AG04450 (cell line): ENCODE measurements around the gene NODAL. TPM values are rescaled to one million over a fixed set of nuclear protein-coding genes. Genes with fewer than 3 reads are reported as not detected.
A peak's percentile ranks its signal among the peaks of the same experiment; 100 is the strongest.

Source experiments
- CTCF ChIA-PET: fragments of 300-600, 350-600 bp; formaldehyde crosslinking; extraction: SDS; loops from one replicate; lab custom pipeline; 2022; ENCODE audit warnings: antibody characterized with exemption, inconsistent platforms; lab: Charles Lee
- POLR2A ChIA-PET: fragments of 350-600 bp; formaldehyde crosslinking; extraction: SDS; loops from one replicate; lab custom pipeline; 2021; ENCODE audit warnings: antibody characterized with exemption, inconsistent platforms; lab: Yijun Ruan, JAX
- DNase-seq: peaks from one replicate; pipeline ENCODE4 v3.0.0-alpha.2; 2011; ENCODE audit warnings: low read depth, low spot score
- H3K27ac ChIP-seq: one replicate; pipeline ENCODE4 v1.5.1; 2012; ENCODE audit warnings: low read depth, low read length, control low read depth
- H3K27me3 ChIP-seq: one replicate; pipeline ENCODE4 v1.6.0; 2012; ENCODE audit warnings: low read length; ENCODE audit not compliant: control insufficient read depth, insufficient read depth
- H3K4me3 ChIP-seq: 2 replicates; pipeline ENCODE4 v1.5.1; 2011; ENCODE audit warnings: mild to moderate bottlenecking, low read depth, low read length, control low read depth
- H3K9me3 ChIP-seq: 2 replicates; pipeline ENCODE4 v1.5.1; 2012; ENCODE audit warnings: low read length; ENCODE audit not compliant: control insufficient read depth, insufficient read depth
- polyA plus RNA-seq: library from polyadenylated mRNA; depleted of rRNA; stranded (reverse); fragments of >200 nt; gene quantifications from 2 replicates; pipeline ENCODE4 v1.2.3, GENCODE V29; 2011
- TF ChIP-seq, protein P1 (sequence below): IDR thresholded peaks from 2 replicates; pipeline ENCODE4 v1.5.1; 2011; ENCODE audit warnings: low read depth, low read length, control low read depth, inconsistent platforms

NODAL gene
- polyA plus RNA-seq, 1 experiment: not detected

DNA sequence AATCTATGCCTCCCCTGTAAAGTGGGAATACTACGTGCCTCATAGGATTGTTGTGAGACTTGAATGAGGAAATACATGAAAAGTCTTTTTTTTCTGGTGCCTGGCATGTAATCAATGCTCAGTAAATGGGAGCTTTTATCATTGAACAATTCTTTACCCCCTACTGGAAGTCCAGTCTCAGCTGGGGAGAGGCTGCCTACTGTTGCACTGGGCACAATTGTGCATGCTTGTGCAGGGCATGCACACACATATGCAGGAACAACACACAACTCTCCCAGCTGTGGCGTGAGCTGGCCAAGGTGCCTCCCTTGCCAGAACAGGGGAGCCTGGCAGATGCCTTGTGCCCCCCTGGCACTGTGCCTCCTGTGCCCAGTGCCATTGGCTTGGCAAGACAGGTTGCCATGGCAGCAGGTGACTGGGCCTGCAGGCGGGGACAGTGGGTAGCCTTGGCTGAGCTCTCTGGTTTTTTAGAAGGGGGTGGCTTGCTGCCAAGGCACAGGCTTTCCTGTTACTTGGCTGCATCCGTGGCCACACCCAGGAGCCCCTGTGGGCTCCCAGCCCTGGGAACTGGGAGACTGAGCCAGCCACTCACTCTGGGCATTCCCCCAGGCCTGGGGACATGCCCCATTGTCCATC, 21.0 kb upstream of the NODAL start:
- ChIA-PET CTCF (interaction anchor here (1.5 to 2.4 kb wide), 5 partner anchors 11 to 296 kb away, joined by 4 to 19 read pairs (median 13); no protein-coding TSS in a partner anchor), POLR2A (interaction anchor here (0.7 kb wide), 1 partner anchor 1521 kb away, joined by 3 read pairs; no protein-coding TSS in a partner anchor)
- no peak for DNase-seq
- Histone ChIP-seq H3K27me3 (peaks cover 20% of the 10 kb centered on the region), H3K9me3 (no peaks in the 10 kb centered on the region), H3K4me3 (no peak overlapping the region), H3K27ac (no peak overlapping the region)
- TF ChIP-seq, protein P1, sequence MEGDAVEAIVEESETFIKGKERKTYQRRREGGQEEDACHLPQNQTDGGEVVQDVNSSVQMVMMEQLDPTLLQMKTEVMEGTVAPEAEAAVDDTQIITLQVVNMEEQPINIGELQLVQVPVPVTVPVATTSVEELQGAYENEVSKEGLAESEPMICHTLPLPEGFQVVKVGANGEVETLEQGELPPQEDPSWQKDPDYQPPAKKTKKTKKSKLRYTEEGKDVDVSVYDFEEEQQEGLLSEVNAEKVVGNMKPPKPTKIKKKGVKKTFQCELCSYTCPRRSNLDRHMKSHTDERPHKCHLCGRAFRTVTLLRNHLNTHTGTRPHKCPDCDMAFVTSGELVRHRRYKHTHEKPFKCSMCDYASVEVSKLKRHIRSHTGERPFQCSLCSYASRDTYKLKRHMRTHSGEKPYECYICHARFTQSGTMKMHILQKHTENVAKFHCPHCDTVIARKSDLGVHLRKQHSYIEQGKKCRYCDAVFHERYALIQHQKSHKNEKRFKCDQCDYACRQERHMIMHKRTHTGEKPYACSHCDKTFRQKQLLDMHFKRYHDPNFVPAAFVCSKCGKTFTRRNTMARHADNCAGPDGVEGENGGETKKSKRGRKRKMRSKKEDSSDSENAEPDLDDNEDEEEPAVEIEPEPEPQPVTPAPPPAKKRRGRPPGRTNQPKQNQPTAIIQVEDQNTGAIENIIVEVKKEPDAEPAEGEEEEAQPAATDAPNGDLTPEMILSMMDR: no peak

DNA sequence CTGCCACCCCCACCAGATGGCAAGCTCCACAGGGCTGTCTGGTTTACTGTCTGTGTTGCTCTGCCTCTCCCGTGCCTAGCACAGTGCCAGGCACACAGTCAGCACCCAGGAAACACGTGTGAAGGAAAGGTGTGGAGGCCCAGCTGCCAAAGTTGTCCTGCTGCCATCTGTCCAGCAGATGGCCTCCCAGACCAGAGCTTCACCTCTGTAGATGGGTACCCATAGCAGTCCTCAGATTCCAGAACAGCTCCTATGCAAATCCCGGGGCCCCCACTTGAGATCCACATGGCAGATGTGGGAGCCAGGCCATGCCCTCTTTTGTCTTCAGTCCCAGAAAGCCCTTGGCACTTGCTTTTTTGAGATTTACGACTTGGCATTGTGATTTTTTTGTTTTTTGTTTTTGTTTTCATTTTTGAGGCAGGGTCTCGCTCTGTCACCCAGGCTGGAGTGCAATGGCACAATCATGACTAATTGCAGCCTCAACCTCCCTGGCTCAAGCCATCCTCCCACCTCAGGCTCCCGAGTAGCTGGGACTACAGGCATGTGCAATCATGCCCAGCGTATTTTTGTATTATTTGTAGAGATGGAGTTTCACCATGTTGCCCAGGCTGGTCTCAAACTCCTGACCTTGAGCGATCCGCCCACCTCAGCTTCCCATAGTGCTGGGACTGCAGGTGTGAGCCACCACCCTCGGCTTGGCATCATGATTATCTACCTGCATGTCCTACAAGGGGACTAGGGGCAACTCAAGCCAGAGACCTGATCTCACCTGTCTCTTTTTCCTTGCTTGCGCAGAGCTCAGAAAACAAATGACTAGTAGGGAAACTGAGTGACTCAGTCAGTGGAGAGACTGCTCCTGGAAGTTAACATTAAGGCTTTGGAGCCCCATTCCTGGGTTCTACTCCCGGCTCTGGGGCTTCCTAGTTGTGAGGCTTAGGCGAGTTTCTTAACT, 20.2 kb upstream of the NODAL start:
- Histone ChIP-seq H3K4me3 (no peak overlapping the region), H3K27me3 (peaks cover 15% of the 10 kb centered on the region), H3K9me3 (no peaks in the 10 kb centered on the region), H3K27ac (no peak overlapping the region)
- TF ChIP-seq, protein P1: peak; percentile 91
- ChIA-PET POLR2A (interaction anchor here (0.5 to 1.0 kb wide), 3 partner anchors 56 to 293 kb away, joined by 3 to 4 read pairs (median 3); partner anchors contain the start of gene PPA1), CTCF (interaction anchor here (0.6 to 2.4 kb wide), 29 partner anchors 7 to 822 kb away, joined by 3 to 19 read pairs (median 4); partner anchors contain the start of gene PALD1)
- peak; percentile 8 for DNase-seq

- TF ChIP-seq, protein P1: no peak
- no peak overlapping the region for H3K27ac ChIP-seq
- no peak overlapping the region for H3K4me3 ChIP-seq
- no peak for DNase-seq
- H3K27me3 ChIP-seq: peaks cover 15% of the 10 kb centered on the region
- CTCF ChIA-PET: interaction anchor here (0.6 to 2.0 kb wide), 7 partner anchors 12 to 420 kb away, joined by 3 to 9 read pairs (median 3); no protein-coding TSS in a partner anchor
- H3K9me3 ChIP-seq: no peaks in the 10 kb centered on the region
- POLR2A ChIA-PET: no interaction called here
These were observed 18.5 kb upstream of the NODAL start for GRCh38 chr10:70459774-70460490.

GRCh38 chr10:70459061-70459773, 17.7 kb upstream of the NODAL start:
- ChIA-PET POLR2A (no interaction called here), CTCF (interaction anchor here (0.6 to 1.5 kb wide), 2 partner anchors 80 to 237 kb away, joined by 3 read pairs; no protein-coding TSS in a partner anchor)
- TF ChIP-seq, protein P1: no peak
- H3K9me3 ChIP-seq: no peaks in the 10 kb centered on the region
- peaks cover 16% of the 10 kb centered on the region for H3K27me3 ChIP-seq
- no peak overlapping the region for H3K4me3 ChIP-seq
- no peak for DNase-seq
- H3K27ac ChIP-seq: no peak overlapping the region
